ENCODE results near the gene NR4A1.

DNA sequence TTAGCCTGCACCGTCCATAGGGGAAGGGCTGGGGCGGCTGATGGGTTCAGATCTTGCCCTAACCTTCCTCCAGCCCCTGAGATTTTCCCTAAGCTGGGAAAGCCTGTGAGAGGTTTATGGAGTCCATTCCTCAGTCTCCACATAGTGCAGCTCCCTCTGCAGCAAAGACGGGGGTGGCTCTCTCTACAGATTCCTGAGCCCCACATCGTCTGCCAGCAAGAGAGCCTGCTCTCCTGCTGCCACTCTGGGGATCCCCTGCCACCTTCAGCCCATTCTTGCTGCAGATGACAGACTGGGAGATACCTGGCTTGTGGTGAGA is 31.4 kb downstream of the NR4A1 start:
- TF ChIP-seq, protein P1, sequence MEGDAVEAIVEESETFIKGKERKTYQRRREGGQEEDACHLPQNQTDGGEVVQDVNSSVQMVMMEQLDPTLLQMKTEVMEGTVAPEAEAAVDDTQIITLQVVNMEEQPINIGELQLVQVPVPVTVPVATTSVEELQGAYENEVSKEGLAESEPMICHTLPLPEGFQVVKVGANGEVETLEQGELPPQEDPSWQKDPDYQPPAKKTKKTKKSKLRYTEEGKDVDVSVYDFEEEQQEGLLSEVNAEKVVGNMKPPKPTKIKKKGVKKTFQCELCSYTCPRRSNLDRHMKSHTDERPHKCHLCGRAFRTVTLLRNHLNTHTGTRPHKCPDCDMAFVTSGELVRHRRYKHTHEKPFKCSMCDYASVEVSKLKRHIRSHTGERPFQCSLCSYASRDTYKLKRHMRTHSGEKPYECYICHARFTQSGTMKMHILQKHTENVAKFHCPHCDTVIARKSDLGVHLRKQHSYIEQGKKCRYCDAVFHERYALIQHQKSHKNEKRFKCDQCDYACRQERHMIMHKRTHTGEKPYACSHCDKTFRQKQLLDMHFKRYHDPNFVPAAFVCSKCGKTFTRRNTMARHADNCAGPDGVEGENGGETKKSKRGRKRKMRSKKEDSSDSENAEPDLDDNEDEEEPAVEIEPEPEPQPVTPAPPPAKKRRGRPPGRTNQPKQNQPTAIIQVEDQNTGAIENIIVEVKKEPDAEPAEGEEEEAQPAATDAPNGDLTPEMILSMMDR (IDR thresholded peaks at IDR 0.05), result no peak
- no peak for TF ChIP-seq POLR2A (IDR thresholded peaks at IDR 0.05)
